Activated CD4-positive, alpha-beta T cell treated with anti-CD3 and anti-CD28 coated beads for 48 hours (primary cell): Measurements from ENCODE around the gene PNPLA7.

Experiments used
- DNase-seq: peaks from one replicate; pipeline ENCODE4 v3.0.0-alpha.2; 2020

PNPLA7 gene

GRCh38 chr9:137446851-137447471 lies 103.2 kb downstream of the PNPLA7 start:
- no peak for DNase-seq

GRCh38 chr9:137445930-137446431 lies 104.2 kb downstream of the PNPLA7 start:
- DNase-seq = no peak

- DNase-seq = peak; percentile 90
Observed at GRCh38 chr9:137445275-137445807, 104.9 kb downstream of the PNPLA7 start.

- DNase-seq = no peak
Observed at GRCh38 chr9:137444106-137444790, 106.0 kb downstream of the PNPLA7 start.

DNA sequence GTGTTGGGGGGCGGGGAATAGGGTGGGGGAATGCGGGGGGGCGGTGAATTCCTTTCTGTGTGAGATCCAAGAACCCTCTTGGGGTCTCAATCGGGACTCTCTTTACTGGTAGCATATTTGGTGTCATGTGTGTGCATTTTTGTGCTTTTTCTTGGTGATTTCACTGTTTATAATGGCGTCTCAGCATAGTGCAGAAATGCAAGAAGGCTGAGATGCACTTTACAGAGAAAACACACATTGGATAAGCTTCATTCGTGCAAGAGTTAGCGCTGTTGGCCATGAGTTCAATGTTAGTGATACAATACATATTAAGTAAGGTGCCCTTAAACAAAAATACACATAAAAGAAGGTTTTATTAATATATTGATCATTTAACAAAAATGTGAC lies 108.3 kb downstream of the PNPLA7 start:
- no peak for DNase-seq

- no peak for DNase-seq
Observed at GRCh38 chr9:137441289-137441934, 108.8 kb downstream of the PNPLA7 start, which contains the start of gene ENTPD8. ENTPD8 (minus strand) TSS chr9:137441357; CDS start chr9:137438285, 3,072 bp downstream.

DNA sequence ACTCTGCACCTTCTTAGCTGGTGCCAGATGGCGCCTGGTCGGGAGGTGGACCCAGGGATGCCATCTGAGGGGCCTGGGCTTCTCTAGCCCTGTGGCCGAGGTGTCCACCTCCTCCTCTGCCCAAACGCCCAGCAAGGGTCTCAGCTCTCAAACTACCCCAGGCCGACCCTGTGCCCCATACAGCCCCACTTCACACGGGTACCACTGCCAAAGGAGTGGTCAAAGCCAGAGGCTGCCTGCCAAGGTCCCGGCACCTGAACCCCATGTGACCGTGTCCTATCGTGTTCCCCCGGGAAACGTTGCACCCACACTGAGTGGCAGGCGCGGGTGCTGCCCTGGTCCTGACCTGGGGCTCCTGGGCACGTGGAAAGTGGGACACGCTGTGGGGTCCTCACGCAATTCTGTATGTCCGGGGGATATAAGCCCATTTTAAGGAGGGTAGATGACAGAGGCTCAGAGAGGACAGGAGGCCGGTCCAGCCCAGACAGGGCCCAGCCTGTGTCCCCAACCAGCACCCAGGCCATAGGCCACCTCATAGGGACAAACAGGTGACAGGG lies 111.0 kb downstream of the PNPLA7 start:
- DNase-seq = no peak

DNA sequence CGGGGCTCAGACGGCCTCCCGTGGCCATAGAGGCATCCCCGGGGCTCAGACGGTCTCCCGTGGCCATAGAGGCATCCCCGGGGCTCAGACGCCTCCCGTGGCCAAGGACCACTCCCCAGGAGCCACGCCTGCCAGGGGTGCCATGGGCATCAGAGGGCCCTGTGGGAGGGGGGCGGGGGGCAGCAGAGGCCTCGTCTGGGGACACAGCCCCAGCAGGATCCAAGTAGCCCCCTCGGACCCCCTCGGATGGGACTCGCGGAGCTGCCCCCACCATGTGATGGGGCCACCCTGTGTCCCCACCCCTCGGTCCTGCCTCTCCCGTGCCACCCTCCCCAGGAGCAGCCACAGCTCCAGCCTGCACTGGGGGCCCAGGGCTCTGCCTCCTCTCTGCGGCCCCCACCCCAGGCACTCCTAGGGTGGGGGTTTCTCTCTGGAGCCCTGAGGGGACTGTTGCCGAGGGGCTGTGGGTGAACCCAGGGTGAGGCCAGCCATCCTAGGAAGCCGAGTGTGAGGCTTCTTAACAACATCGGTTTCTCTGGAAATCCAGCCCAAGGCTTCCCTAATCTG lies 111.5 kb downstream of the PNPLA7 start:
- no peak for DNase-seq

- DNase-seq = no peak
Observed at GRCh38 chr9:137437691-137438590, 112.3 kb downstream of the PNPLA7 start.

GRCh38 chr9:137436761-137437600 lies 113.2 kb downstream of the PNPLA7 start:
- DNase-seq = no peak

- no peak for DNase-seq
Observed at GRCh38 chr9:137435980-137436760, 114.0 kb downstream of the PNPLA7 start.

- DNase-seq = no peak
Observed at GRCh38 chr9:137435381-137435891, 114.8 kb downstream of the PNPLA7 start.

DNA sequence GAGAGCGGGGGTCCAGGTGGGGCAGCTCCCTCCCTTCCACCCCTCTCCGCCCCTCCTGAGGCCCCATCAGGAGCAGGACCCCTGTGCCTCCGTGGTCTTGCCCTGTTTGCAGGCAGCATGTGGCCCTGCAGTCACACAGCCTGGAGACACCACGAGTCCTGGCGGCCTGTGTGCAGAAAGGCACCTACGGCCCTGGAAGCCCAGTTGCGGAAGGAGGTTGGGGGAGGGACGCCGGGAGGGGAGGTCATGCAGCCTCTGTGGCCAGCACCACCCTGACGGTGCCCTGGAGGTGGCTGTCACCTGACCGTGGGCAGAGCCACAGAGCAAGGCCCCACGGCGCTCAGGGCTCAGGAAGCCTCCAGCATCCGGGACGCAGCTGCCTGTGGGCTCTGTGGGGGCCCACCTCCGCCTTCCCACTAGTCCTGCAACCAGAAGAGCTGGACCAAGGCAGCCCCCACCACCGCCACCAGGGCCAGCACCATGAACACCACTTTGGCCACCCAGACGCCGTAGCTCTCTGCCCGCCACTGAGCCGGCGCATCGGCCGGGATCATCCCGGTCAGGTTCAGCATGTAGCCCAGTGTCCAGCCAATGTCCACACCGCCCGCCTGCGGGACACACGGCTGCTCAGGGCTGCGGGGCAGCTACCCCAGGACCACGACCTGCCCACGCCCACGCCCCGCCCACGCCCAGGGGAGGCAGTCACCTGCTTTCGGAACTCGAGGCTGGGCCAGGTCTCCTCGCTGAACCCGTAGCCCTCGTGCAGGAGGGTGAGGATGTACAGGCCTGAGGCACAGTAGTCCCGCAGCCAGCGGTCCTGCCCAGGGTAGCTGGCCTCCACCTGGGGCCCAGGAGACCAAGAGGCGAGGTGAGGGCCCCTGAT lies 115.5 kb downstream of the PNPLA7 start:
- no peak for DNase-seq

DNA sequence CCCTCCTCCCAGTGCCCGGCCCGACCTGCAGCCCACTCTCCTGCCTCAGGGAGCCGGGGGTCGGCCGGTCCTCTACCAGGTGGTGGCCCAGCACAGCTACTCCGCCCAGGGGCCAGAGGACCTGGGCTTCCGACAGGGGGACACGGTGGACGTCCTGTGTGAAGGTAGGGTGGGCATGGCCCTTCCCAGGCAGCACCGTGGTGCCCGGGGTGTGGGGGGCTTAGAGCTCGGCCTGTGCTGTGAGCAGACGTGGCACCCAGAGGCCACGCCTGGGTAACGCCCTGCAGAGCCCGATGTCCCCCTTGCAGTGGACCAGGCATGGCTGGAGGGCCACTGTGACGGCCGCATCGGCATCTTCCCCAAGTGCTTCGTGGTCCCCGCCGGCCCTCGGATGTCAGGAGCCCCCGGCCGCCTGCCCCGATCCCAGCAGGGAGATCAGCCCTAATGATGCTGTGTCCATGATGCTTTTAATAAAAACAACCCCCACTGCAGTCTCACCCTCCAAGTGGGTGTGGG lies 116.2 kb downstream of the PNPLA7 start:
- no peak for DNase-seq

GRCh38 chr9:137433349-137433915 lies 116.8 kb downstream of the PNPLA7 start:
- no peak for DNase-seq

DNA sequence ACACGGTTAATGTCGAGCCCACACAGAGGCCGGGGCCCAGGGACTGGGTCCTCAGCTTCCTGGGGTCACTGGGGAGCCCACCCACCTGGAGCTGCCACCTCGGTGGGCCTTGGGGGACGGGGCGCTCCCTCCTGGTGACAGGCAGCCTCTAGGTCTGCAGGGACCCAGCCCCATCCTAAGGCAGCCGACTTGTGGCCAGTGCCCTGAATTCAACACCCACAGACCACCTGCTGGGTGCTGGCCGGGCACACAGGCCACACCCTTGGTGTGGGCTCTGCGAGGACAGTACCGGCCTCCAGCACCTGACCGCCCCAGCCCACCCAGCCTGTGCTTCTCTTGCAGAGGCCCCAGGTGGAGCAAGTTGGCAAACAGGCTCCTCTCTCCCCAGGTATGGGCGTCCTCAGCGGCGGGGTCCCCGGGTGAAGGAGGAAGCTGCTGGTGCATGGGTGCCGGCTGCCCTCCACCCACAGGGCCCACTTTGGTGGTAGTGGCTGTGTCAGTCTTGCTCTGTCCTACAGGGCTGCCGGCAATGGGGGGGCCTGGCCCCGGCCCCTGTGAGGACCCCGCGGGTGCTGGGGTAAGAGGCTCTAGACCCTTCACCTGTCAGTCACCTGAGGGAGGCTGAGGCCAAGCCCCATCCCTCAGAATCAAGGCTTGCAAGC lies 117.4 kb downstream of the PNPLA7 start:
- no peak for DNase-seq

DNA sequence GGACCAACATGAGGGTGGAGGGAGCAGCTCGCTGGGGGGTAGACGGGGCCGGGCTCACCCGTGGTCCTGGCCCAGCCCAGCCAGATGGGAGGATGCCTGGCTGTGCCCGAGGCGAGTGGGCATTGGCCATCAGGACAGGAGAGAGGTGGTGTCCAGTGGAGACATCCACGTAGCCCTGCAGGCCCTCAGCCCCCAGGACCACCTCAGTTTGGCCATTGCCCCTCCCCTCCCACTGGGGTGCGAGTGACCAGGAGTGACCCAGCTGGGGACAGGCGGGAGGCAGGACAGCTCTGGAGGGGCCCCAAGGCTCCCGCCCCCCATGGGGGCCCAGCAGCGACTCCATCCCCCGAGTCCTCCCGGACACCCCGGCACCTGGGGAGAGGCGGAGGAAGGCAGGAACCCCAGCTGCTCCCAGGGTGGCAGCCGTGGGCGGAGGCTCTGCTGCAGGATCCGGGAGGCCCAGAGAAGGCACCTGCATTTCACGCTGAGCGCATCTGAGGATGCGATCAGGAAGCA lies 118.7 kb downstream of the PNPLA7 start:
- DNase-seq = no peak
